Measurements from ENCODE around the gene DEPDC7.

DNA sequence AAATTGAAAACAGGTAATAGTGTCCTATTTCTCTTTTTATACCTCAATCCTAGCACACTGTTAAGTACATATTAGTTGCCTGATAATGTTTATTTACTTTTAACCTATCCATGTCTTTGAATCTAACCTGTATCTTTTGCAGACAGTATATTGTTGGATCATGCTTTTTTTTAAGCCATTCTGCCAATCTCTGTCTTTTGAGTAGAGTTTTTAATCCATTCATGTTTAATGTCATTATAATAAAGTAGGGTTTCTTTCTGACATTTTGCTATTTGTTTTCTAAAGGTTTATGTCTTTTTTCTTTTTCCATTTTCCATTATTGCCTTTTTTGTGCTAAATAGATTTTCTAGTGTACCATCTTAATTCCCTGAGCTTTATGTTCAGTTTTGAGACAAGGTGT lies 23.8 kb upstream of the DEPDC7 start:
- TF ChIP-seq, protein P1, sequence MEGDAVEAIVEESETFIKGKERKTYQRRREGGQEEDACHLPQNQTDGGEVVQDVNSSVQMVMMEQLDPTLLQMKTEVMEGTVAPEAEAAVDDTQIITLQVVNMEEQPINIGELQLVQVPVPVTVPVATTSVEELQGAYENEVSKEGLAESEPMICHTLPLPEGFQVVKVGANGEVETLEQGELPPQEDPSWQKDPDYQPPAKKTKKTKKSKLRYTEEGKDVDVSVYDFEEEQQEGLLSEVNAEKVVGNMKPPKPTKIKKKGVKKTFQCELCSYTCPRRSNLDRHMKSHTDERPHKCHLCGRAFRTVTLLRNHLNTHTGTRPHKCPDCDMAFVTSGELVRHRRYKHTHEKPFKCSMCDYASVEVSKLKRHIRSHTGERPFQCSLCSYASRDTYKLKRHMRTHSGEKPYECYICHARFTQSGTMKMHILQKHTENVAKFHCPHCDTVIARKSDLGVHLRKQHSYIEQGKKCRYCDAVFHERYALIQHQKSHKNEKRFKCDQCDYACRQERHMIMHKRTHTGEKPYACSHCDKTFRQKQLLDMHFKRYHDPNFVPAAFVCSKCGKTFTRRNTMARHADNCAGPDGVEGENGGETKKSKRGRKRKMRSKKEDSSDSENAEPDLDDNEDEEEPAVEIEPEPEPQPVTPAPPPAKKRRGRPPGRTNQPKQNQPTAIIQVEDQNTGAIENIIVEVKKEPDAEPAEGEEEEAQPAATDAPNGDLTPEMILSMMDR (IDR thresholded peaks at IDR 0.05; ENCODE audit: control extremely low read depth in 1 of 3, insufficient read depth in 1 of 3, low read depth in 1 of 3, low read length in 3 of 3) = no peak
- TF ChIP-seq POLR2AphosphoS5 (IDR thresholded peaks at IDR 0.05; ENCODE audit: low read depth, low read length) (no peak), CBX5 (IDR thresholded peaks at IDR 0.05; ENCODE audit: low read depth, low read length) (no peak), EP300 (IDR thresholded peaks at IDR 0.05; ENCODE audit: borderline replicate concordance in 1 of 2, low read depth in 2 of 2, low read length in 2 of 2) (no peak)

All from H1 (cell line).